ENCODE data around the gene UMPS. TPM values are rescaled to one million over a fixed set of nuclear protein-coding genes. Genes with fewer than 3 reads are reported as not detected.

The UMPS gene
- total RNA-seq: 49.0 and 52.8 TPM in 2 replicates

GRCh38 chr3:124730129-124730940 is at the start of gene UMPS:
Gene UMPS, plus strand, starts transcription at chr3:124730452. Its CDS starts 20 bp downstream, at chr3:124730472.
- Mint-ChIP-seq H3K27ac (peak within 1 kb of the TSS; percentile 99), H3K4me3 (ENCODE audit: low read depth) (peak within 1 kb of the TSS; percentile 99), H3K36me3 (ENCODE audit: low read depth) (peaks cover 19% of the 10 kb centered on the region), H3K4me1 (ENCODE audit: low read depth) (peaks cover 28% of the 10 kb centered on the region), H3K27me3 (ENCODE audit: low read depth) (peaks cover 11% of the 10 kb centered on the region), H3K9me3 (no peaks in the 10 kb centered on the region)
- intact Hi-C loops (cut with micrococcal nuclease): no loop called here
- DNase-seq (ENCODE audit: low spot score): peak; percentile 91

DNA sequence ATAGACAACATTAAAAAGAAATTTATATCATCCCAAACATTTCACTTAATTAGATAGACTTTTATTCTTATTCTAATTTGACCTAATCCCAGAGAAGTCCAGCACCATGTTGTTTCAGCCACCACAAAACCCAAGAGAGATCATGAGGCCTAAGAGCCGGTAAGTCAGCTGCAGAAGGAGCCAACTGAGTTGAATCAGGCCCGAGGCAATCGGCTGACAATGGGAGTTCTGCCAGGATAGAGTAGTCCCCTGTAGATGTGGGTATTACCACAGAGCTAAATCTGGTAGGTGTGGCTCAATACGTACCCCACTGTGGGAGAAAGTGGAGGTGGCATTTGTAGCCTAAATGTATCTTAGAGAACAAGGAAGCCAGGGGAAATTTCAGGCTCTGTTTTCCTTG is 49.7 kb upstream of the UMPS start:
- intact Hi-C loops (cut with micrococcal nuclease): no loop called here
- Mint-ChIP-seq H3K27ac (no peak overlapping the region), H3K9me3 (no peaks in the 10 kb centered on the region)

GRCh38 chr3:124682263-124682662 is 48.0 kb upstream of the UMPS start:
- Mint-ChIP-seq H3K9me3 (no peaks in the 10 kb centered on the region), H3K4me1 (ENCODE audit: low read depth) (peaks cover 6% of the 10 kb centered on the region), H3K27ac (no peak overlapping the region), H3K36me3 (ENCODE audit: low read depth) (no peaks in the 10 kb centered on the region), H3K4me3 (ENCODE audit: low read depth) (no peak overlapping the region), H3K27me3 (ENCODE audit: low read depth) (peaks cover 20% of the 10 kb centered on the region)
- intact Hi-C loops (cut with micrococcal nuclease): no loop called here
- no peak for DNase-seq (ENCODE audit: low spot score)

More for the DNA sequence above, 49.7 kb upstream of the UMPS start:
- Mint-ChIP-seq H3K4me3 (ENCODE audit: low read depth) (no peak overlapping the region), H3K27me3 (ENCODE audit: low read depth) (peaks cover 21% of the 10 kb centered on the region), H3K36me3 (ENCODE audit: low read depth) (no peaks in the 10 kb centered on the region), H3K4me1 (ENCODE audit: low read depth) (peaks cover 2% of the 10 kb centered on the region)
- DNase-seq (ENCODE audit: low spot score): no peak

- H3K27ac Mint-ChIP-seq: no peak overlapping the region
- H3K27me3 Mint-ChIP-seq (ENCODE audit: low read depth): peaks cover 21% of the 10 kb centered on the region
- intact Hi-C loops (cut with micrococcal nuclease): no loop called here
- no peak for DNase-seq (ENCODE audit: low spot score)
- no peaks in the 10 kb centered on the region for H3K9me3 Mint-ChIP-seq
- peaks cover 7% of the 10 kb centered on the region for H3K4me1 Mint-ChIP-seq (ENCODE audit: low read depth)
- H3K4me3 Mint-ChIP-seq (ENCODE audit: low read depth): no peak overlapping the region
- no peaks in the 10 kb centered on the region for H3K36me3 Mint-ChIP-seq (ENCODE audit: low read depth)
These were observed 45.8 kb upstream of the UMPS start for GRCh38 chr3:124684459-124684858.

- intact Hi-C loops (cut with micrococcal nuclease): no loop called here
- H3K4me3 Mint-ChIP-seq (ENCODE audit: low read depth): no peak overlapping the region
- no peak for DNase-seq (ENCODE audit: low spot score)
- H3K27me3 Mint-ChIP-seq (ENCODE audit: low read depth): peaks cover 21% of the 10 kb centered on the region
- H3K9me3 Mint-ChIP-seq: no peaks in the 10 kb centered on the region
- no peaks in the 10 kb centered on the region for H3K36me3 Mint-ChIP-seq (ENCODE audit: low read depth)
- peaks cover 7% of the 10 kb centered on the region for H3K4me1 Mint-ChIP-seq (ENCODE audit: low read depth)
- H3K27ac Mint-ChIP-seq: no peak overlapping the region
These were observed 45.2 kb upstream of the UMPS start for GRCh38 chr3:124685067-124685466.

- no peak for DNase-seq (ENCODE audit: low spot score)
- intact Hi-C loops (cut with micrococcal nuclease): no loop called here
These were observed 44.8 kb upstream of the UMPS start for GRCh38 chr3:124685481-124685880.

GRCh38 chr3:124686028-124686670 is 44.1 kb upstream of the UMPS start:
- Mint-ChIP-seq H3K4me1 (ENCODE audit: low read depth) (peaks cover 7% of the 10 kb centered on the region), H3K36me3 (ENCODE audit: low read depth) (no peaks in the 10 kb centered on the region), H3K9me3 (no peaks in the 10 kb centered on the region), H3K27ac (no peak overlapping the region), H3K27me3 (ENCODE audit: low read depth) (peaks cover 21% of the 10 kb centered on the region), H3K4me3 (ENCODE audit: low read depth) (no peak overlapping the region)
- intact Hi-C loops (cut with micrococcal nuclease): no loop called here
- no peak for DNase-seq (ENCODE audit: low spot score)

More at GRCh38 chr3:124685481-124685880, 44.8 kb upstream of the UMPS start:
- Mint-ChIP-seq H3K27me3 (ENCODE audit: low read depth) (peaks cover 21% of the 10 kb centered on the region), H3K4me1 (ENCODE audit: low read depth) (peaks cover 7% of the 10 kb centered on the region), H3K27ac (no peak overlapping the region), H3K36me3 (ENCODE audit: low read depth) (no peaks in the 10 kb centered on the region), H3K4me3 (ENCODE audit: low read depth) (no peak overlapping the region), H3K9me3 (no peaks in the 10 kb centered on the region)

DNA sequence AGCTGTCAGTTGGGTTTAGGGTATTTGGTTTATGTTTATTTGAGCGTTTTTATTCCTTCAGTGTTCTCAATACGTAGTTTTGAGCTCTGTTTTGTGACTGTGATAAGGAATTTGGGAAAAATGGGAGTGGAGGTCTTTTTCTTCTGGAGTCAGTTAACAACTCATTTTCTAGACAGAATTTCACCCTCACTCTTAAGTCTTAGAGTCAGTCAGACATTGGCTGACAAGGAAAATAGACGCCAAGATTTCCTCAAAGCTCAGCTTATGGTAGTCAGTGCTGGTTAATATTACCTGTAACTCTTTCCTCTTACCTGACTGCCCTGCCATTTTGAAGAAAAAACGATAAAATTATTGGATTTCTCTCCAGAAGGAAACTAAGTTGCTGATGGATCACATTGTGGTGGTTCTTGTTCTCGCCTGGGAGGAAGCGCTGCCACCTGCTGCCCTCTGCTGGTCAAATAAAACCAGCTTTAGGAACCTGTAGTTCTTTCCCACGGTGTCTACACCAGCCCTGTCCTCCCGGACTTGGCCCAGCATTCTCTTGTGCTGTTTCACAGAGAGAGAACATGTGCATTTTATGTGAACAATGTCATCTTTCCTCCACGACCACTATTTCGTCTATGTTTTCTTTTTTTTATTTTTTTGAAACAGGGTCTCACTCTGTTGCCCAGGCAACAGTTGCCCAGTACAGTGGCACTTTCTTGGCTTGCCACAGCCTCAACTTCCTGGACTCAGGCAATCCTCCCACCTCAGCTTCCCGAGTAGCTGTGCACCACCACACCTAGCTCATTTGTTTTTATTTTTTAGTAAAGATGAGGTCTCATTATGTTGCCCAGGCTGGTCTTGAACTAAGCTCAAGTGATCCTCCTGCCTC is 41.4 kb upstream of the UMPS start:
- H3K9me3 Mint-ChIP-seq: no peaks in the 10 kb centered on the region
- no peaks in the 10 kb centered on the region for H3K36me3 Mint-ChIP-seq (ENCODE audit: low read depth)
- peaks cover 17% of the 10 kb centered on the region for H3K27me3 Mint-ChIP-seq (ENCODE audit: low read depth)
- no peak overlapping the region for H3K4me3 Mint-ChIP-seq (ENCODE audit: low read depth)
- peak; percentile 52 for DNase-seq (ENCODE audit: low spot score)
- intact Hi-C loops (cut with micrococcal nuclease): loop anchor here (1.0 to 2.0 kb wide), 2 partner anchors 68 to 124 kb away; no protein-coding TSS in a partner anchor
- H3K4me1 Mint-ChIP-seq (ENCODE audit: low read depth): peaks cover 7% of the 10 kb centered on the region
- H3K27ac Mint-ChIP-seq: no peak overlapping the region

- no peaks in the 10 kb centered on the region for H3K36me3 Mint-ChIP-seq (ENCODE audit: low read depth)
- peaks cover 2% of the 10 kb centered on the region for H3K4me1 Mint-ChIP-seq (ENCODE audit: low read depth)
- DNase-seq (ENCODE audit: low spot score): no peak
- no peak overlapping the region for H3K4me3 Mint-ChIP-seq (ENCODE audit: low read depth)
- H3K27me3 Mint-ChIP-seq (ENCODE audit: low read depth): peaks cover 6% of the 10 kb centered on the region
- H3K9me3 Mint-ChIP-seq: no peaks in the 10 kb centered on the region
- intact Hi-C loops (cut with micrococcal nuclease): no loop called here
- no peak overlapping the region for H3K27ac Mint-ChIP-seq
These were observed 38.7 kb upstream of the UMPS start for GRCh38 chr3:124691599-124691998.

GRCh38 chr3:124694486-124694885 is 35.8 kb upstream of the UMPS start:
- H3K36me3 Mint-ChIP-seq (ENCODE audit: low read depth): no peaks in the 10 kb centered on the region
- no peaks in the 10 kb centered on the region for H3K4me1 Mint-ChIP-seq (ENCODE audit: low read depth)
- DNase-seq (ENCODE audit: low spot score): no peak
- no peaks in the 10 kb centered on the region for H3K9me3 Mint-ChIP-seq
- no peak overlapping the region for H3K27ac Mint-ChIP-seq
- intact Hi-C loops (cut with micrococcal nuclease): no loop called here
- H3K27me3 Mint-ChIP-seq (ENCODE audit: low read depth): peaks cover 10% of the 10 kb centered on the region
- H3K4me3 Mint-ChIP-seq (ENCODE audit: low read depth): no peak overlapping the region

DNA sequence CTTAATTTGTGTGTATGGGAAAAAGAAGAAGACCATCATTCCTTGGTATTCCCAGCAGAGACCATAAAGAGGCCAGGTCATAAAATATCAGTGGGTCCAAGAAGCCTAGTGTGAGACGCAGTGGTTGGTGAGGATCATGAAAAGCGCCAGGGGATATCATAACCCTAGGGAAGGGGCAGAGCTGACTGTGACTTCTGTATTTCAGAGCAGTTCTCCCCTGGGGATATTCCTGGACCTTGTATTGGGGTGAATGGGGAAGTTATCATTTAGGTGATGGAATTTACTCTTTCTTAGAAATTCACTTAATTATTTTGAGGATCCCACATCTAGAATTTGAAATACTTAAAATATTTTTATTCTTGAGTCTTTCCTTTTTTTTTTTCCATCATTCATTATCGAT is 34.9 kb upstream of the UMPS start:
- Mint-ChIP-seq H3K27ac (no peak overlapping the region), H3K9me3 (no peaks in the 10 kb centered on the region), H3K27me3 (ENCODE audit: low read depth) (peaks cover 12% of the 10 kb centered on the region), H3K4me3 (ENCODE audit: low read depth) (no peak overlapping the region), H3K4me1 (ENCODE audit: low read depth) (no peaks in the 10 kb centered on the region), H3K36me3 (ENCODE audit: low read depth) (no peaks in the 10 kb centered on the region)
- intact Hi-C loops (cut with micrococcal nuclease): no loop called here
- no peak for DNase-seq (ENCODE audit: low spot score)

DNA sequence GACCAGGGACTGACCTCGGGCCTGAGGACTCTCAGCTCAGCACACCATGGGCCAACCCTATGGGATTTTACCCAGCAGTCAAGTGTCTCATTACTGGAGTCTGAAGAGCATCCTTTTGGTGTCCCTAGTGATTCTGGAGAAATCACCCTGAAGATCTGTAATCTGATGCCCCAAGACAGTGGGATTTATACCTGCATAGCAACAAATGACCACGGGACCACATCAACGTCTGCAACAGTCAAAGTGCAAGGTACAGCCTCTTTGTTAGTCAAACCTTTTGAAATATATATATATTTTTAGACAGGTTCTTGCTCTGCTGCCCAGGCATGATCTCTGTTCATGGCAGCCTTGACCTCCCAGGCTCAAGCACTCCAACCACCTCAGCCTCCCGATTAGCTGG is 34.2 kb upstream of the UMPS start:
- H3K27me3 Mint-ChIP-seq (ENCODE audit: low read depth): peaks cover 14% of the 10 kb centered on the region
- no peak overlapping the region for H3K27ac Mint-ChIP-seq
- DNase-seq (ENCODE audit: low spot score): no peak
- no peaks in the 10 kb centered on the region for H3K36me3 Mint-ChIP-seq (ENCODE audit: low read depth)
- no peaks in the 10 kb centered on the region for H3K9me3 Mint-ChIP-seq
- intact Hi-C loops (cut with micrococcal nuclease): no loop called here
- H3K4me1 Mint-ChIP-seq (ENCODE audit: low read depth): no peaks in the 10 kb centered on the region
- no peak overlapping the region for H3K4me3 Mint-ChIP-seq (ENCODE audit: low read depth)

Measured in activated T-helper 2 cell treated with anti-CD3 and anti-CD28 coated beads, Interferon-gamma antibody, Interleukin-2, Interleukin-4, amounts not matched to agents 10 μg/mL and 5 μg/mL and 100 μg/mL, durations not matched to agents 14 hours and 24 hours and 36 hours (primary cell).